ENCODE results near the gene DRAM1.
"Not testable (repeated sequence)": the region's sequence is repeated elsewhere in the genome, so short reads cannot be mapped to it uniquely, and the experiment has no call there.

Gene DRAM1

GRCh38 chr12:101908395-101908794 lies 31.0 kb downstream of the DRAM1 start:
- no peak for DNase-seq

- no peak for DNase-seq
Observed at GRCh38 chr12:101909646-101910045, 32.3 kb downstream of the DRAM1 start.

- DNase-seq = no peak
Observed at GRCh38 chr12:101915841-101916240, 38.5 kb downstream of the DRAM1 start.

GRCh38 chr12:101918805-101919204 lies 41.4 kb downstream of the DRAM1 start:
- DNase-seq = not testable (repeated sequence)

GRCh38 chr12:101919447-101919846 lies 42.1 kb downstream of the DRAM1 start:
- no peak for DNase-seq

GRCh38 chr12:101920906-101921305 lies 43.5 kb downstream of the DRAM1 start:
- DNase-seq = no peak

GRCh38 chr12:101923045-101923718 lies 45.8 kb downstream of the DRAM1 start:
- no peak for DNase-seq

- DNase-seq = no peak
Observed at GRCh38 chr12:101924618-101925017, 47.2 kb downstream of the DRAM1 start.

- DNase-seq = no peak
Observed at GRCh38 chr12:101925361-101925760, 48.0 kb downstream of the DRAM1 start.

GRCh38 chr12:101925935-101926334 lies 48.6 kb downstream of the DRAM1 start:
- no peak for DNase-seq

- DNase-seq = no peak
Observed at GRCh38 chr12:101927036-101927435, 49.7 kb downstream of the DRAM1 start.

GRCh38 chr12:101927999-101928398 lies 50.6 kb downstream of the DRAM1 start:
- no peak for DNase-seq

GRCh38 chr12:101928556-101928955 lies 51.2 kb downstream of the DRAM1 start:
- DNase-seq = no peak

GRCh38 chr12:101929365-101930041 lies 52.1 kb downstream of the DRAM1 start:
- DNase-seq = no peak

- DNase-seq = no peak
Observed at GRCh38 chr12:101931498-101932326, 54.3 kb downstream of the DRAM1 start.

- no peak for DNase-seq
Observed at GRCh38 chr12:101933866-101934514, 56.6 kb downstream of the DRAM1 start.

GRCh38 chr12:101935890-101936746 lies 58.7 kb downstream of the DRAM1 start:
- no peak for DNase-seq

- DNase-seq = no peak
Observed at GRCh38 chr12:101939306-101939705, 61.9 kb downstream of the DRAM1 start.

GRCh38 chr12:101939856-101940265 lies 62.5 kb downstream of the DRAM1 start:
- peak; percentile 49 for DNase-seq

- DNase-seq = no peak
Observed at GRCh38 chr12:101940400-101940950, 63.1 kb downstream of the DRAM1 start.

GRCh38 chr12:101941306-101942249 lies 64.2 kb downstream of the DRAM1 start:
- DNase-seq = no peak
